Suprapubic skin (tissue), 4 donors: ENCODE results near the gene RBP5. TPM values are rescaled to one million over a fixed set of nuclear protein-coding genes. Genes with fewer than 3 reads are reported as not detected.

Experiments
- DNase-seq, 2 donors: peaks; one replicate each; pipeline ENCODE4 v3.0.0-alpha.2; 2019; ENCODE audit warnings: low spot score in 2 of 2
- H3K27ac ChIP-seq: fragments of 200-600 bp; sonication (generic); one replicate; pipeline ENCODE4 v1.5.1; 2019
- H3K27me3 ChIP-seq: fragments of 200-600 bp; sonication (generic); one replicate; pipeline ENCODE4 v1.5.1; 2019
- H3K36me3 ChIP-seq: fragments of 200-600 bp; sonication (generic); one replicate; pipeline ENCODE4 v1.5.1; 2019
- H3K4me1 ChIP-seq: fragments of 200-600 bp; sonication (generic); one replicate; pipeline ENCODE4 v1.5.1; 2019
- H3K4me3 ChIP-seq: fragments of 200-600 bp; sonication (generic); one replicate; pipeline ENCODE4 v1.5.1; 2019; ENCODE audit warnings: mild to moderate bottlenecking
- H3K9me3 ChIP-seq: fragments of 200-600 bp; sonication (generic); one replicate; pipeline ENCODE4 v1.5.1; 2019
- EP300 ChIP-seq: sonication (generic); formaldehyde crosslinking; IDR thresholded peaks from one replicate; pipeline ENCODE4 v1.6.1; 2017; ENCODE audit warnings: antibody characterized with exemption
- POLR2A ChIP-seq, 2 donors: fragments of 450-650 bp; IDR thresholded peaks; one replicate each; pipeline ENCODE4 v1.6.1; 2017; ENCODE audit warnings: antibody characterized with exemption in 2 of 2, mild to moderate bottlenecking in 2 of 2, moderate library complexity in 2 of 2
- POLR2AphosphoS5 ChIP-seq, 3 donors: sonication (generic); formaldehyde crosslinking; IDR thresholded peaks; one replicate each; pipeline ENCODE4 v1.6.1; 2017; ENCODE audit warnings: antibody characterized with exemption in 3 of 3
- WGBS: methylation state at CpG from one replicate; pipeline ENCODE4 v1.1.5; 2018; 5-methylcytosine and 5-hydroxymethylcytosine counted together
- total RNA-seq, 4 donors: library from RNA; depleted of rRNA; stranded (reverse); fragments of >200 nt; gene quantifications; one replicate each; pipeline ENCODE4 v1.1.0, GENCODE V29; 2016
- TF ChIP-seq, protein P1 (sequence below), 2 donors: fragments of 200-600 bp in 1 of 2; fragments of 450-650 bp in 1 of 2; sonication (generic) in 1 of 2; IDR thresholded peaks; one replicate each; pipeline ENCODE4 v1.5.1; 2016 to 2019; ENCODE audit warnings: antibody characterized with exemption in 2 of 2, mild to moderate bottlenecking in 1 of 2, moderate library complexity in 1 of 2

Gene RBP5
- total RNA-seq, 4 donors from 2014 or later = 0.98 to 2.1 TPM; not detected in 2

- Histone ChIP-seq H3K27me3 (no peaks in the 10 kb centered on the region), H3K4me1 (peaks cover 17% of the 10 kb centered on the region), H3K9me3 (no peaks in the 10 kb centered on the region), H3K4me3 (no peak overlapping the region), H3K36me3 (peaks cover 2% of the 10 kb centered on the region), H3K27ac (no peak overlapping the region)
- TF ChIP-seq POLR2AphosphoS5 (IDR thresholded peaks at IDR 0.05) = no peak
- no peak for TF ChIP-seq POLR2A (IDR thresholded peaks at IDR 0.05)
- no peak for TF ChIP-seq EP300
- TF ChIP-seq, protein P1, sequence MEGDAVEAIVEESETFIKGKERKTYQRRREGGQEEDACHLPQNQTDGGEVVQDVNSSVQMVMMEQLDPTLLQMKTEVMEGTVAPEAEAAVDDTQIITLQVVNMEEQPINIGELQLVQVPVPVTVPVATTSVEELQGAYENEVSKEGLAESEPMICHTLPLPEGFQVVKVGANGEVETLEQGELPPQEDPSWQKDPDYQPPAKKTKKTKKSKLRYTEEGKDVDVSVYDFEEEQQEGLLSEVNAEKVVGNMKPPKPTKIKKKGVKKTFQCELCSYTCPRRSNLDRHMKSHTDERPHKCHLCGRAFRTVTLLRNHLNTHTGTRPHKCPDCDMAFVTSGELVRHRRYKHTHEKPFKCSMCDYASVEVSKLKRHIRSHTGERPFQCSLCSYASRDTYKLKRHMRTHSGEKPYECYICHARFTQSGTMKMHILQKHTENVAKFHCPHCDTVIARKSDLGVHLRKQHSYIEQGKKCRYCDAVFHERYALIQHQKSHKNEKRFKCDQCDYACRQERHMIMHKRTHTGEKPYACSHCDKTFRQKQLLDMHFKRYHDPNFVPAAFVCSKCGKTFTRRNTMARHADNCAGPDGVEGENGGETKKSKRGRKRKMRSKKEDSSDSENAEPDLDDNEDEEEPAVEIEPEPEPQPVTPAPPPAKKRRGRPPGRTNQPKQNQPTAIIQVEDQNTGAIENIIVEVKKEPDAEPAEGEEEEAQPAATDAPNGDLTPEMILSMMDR (IDR thresholded peaks at IDR 0.05) = no peak
- 81% methylated on average over 3 of the region's 3 CpGs for WGBS
- no peak for DNase-seq
Observed at GRCh38 chr12:7075518-7075917, 53.2 kb downstream of the RBP5 start.

- no peak overlapping the region for H3K27ac ChIP-seq
- peaks cover 15% of the 10 kb centered on the region for H3K36me3 ChIP-seq
- H3K9me3 ChIP-seq = no peaks in the 10 kb centered on the region
- H3K4me1 ChIP-seq = peaks cover 6% of the 10 kb centered on the region
- H3K4me3 ChIP-seq = no peak overlapping the region
- TF ChIP-seq, protein P1 (IDR thresholded peaks at IDR 0.05) = no peak
- TF ChIP-seq EP300 (no peak), POLR2AphosphoS5 (IDR thresholded peaks at IDR 0.05) (no peak), POLR2A (IDR thresholded peaks at IDR 0.05) (no peak)
- 36% methylated on average over 1 of the region's 1 CpG for WGBS
- H3K27me3 ChIP-seq = no peaks in the 10 kb centered on the region
- no peak for DNase-seq
Observed at GRCh38 chr12:7073946-7074345, 54.7 kb downstream of the RBP5 start.

Other genes starting within 250 kb of the RBP5 start
- gene LRRC23, start 224.1 kb downstream of the RBP5 start, total RNA-seq = 10 to 100 TPM in 2 of 4 donors, 1 to 10 TPM in 2; 4.3 to 15.8 (median 8.5) TPM
- gene ENO2, start 214.3 kb downstream of the RBP5 start, total RNA-seq = 10 to 100 TPM in 1 of 4 donors, 1 to 10 TPM in 3; 1.3 to 15.4 (median 6.9) TPM
- 100 to 1,000 TPM in 1 of 4 donors, 10 to 100 TPM in 3; 58.4 to 137 (median 67.7) TPM for gene ATN1, start 200.9 kb downstream of the RBP5 start, total RNA-seq
- not detected for gene RNU7-1, start 185.1 kb downstream of the RBP5 start, total RNA-seq
- gene C12orf57, start 184.9 kb downstream of the RBP5 start, total RNA-seq = 100 to 1,000 TPM; 251 to 495 (median 436) TPM
- 10 to 100 TPM; 18.5 to 59.1 (median 39.4) TPM for gene PTPN6, start 177.5 kb downstream of the RBP5 start, total RNA-seq
- 100 to 1,000 TPM; 161 to 232 (median 207) TPM for gene PHB2, start 158.2 kb downstream of the RBP5 start, total RNA-seq
- 10 to 100 TPM; 12.3 to 27.0 (median 22.1) TPM for gene EMG1, start 158.0 kb downstream of the RBP5 start, total RNA-seq
- 10 to 100 TPM; 51.3 to 79.3 (median 56.8) TPM for gene LPCAT3, start 110.4 kb downstream of the RBP5 start, total RNA-seq
- 10 to 100 TPM; 62.6 to 99.6 (median 65.6) TPM for gene C1S, start 68.2 kb downstream of the RBP5 start, total RNA-seq
- gene C1R, start 36.4 kb downstream of the RBP5 start, total RNA-seq = 100 to 1,000 TPM in 2 of 4 donors, 10 to 100 TPM in 2; 70.2 to 166 (median 95.4) TPM
- gene C1RL, start 19.7 kb downstream of the RBP5 start, total RNA-seq = 10 to 100 TPM; 28.5 to 50.8 (median 34.7) TPM
- 10 to 100 TPM; 29.9 to 69.8 (median 39.1) TPM for gene CLSTN3, start 1.5 kb upstream of the RBP5 start, total RNA-seq
- 10 to 100 TPM; 35.9 to 49.3 (median 41.5) TPM for gene PEX5, start 60.8 kb upstream of the RBP5 start, total RNA-seq
- gene ACSM4, start 175.2 kb upstream of the RBP5 start, total RNA-seq = not detected